Endothelial cell of umbilical vein (primary cell): ENCODE results near the gene FAM221B. TPM values are rescaled to one million over a fixed set of nuclear protein-coding genes. Genes with fewer than 3 reads are reported as not detected.

ENCODE experiments used
- BruUV-seq: library from RNA; stranded (reverse); fragments of 400-500 nt; replicated peaks from 2 replicates; lab custom pipeline; 2021; lab: Mats Ljungman, UMichigan
- CTCF ChIA-PET: fragments of 300-600, 350-600 bp; sonication (Branson Sonifier 250); formaldehyde crosslinking; loops from one replicate; lab custom pipeline; 2021; ENCODE audit warnings: antibody characterized with exemption, inconsistent platforms; lab: Charles Lee
- POLR2A ChIA-PET: fragments of 300-600, 350-600 bp; sonication (Branson Sonifier 250); formaldehyde crosslinking; loops from one replicate; lab custom pipeline; 2021; ENCODE audit warnings: antibody characterized with exemption, inconsistent platforms; lab: Charles Lee
- DNase-seq: peaks from one replicate; pipeline ENCODE4 v3.0.0-alpha.2; 2011; ENCODE audit warnings: low read depth, low spot score
- FAIRE-seq: peaks from 2 replicates; lab custom pipeline; 2011; peaks lifted over from hg19 to GRCh38; lab: Jason Lieb, UNC
- H2AFZ ChIP-seq: 2 replicates; pipeline ENCODE4 v1.6.0; 2012; ENCODE audit warnings: low read depth, low read length, control low read depth, inconsistent platforms
- H3K27ac ChIP-seq: 2 replicates; pipeline ENCODE4 v1.5.1; 2011; ENCODE audit warnings: low read depth, mild to moderate bottlenecking, control low read depth, low read length, moderate library complexity; ENCODE audit not compliant: insufficient read depth
- H3K27me3 ChIP-seq, 2 experiments: 2 replicates each; pipeline versions ENCODE4 v1.6.0 to v1.6.1; 2011; ENCODE audit warnings: low read length in 2 of 2, mixed read lengths in 1 of 2; ENCODE audit not compliant: control insufficient read depth in 2 of 2, insufficient read depth in 2 of 2
- H3K36me3 ChIP-seq, 2 experiments: 2 replicates in 1 of 2; 3 replicates in 1 of 2; pipeline ENCODE4 v1.5.1; 2011; ENCODE audit warnings: low read length in 2 of 2, mild to moderate bottlenecking in 1 of 2, moderate library complexity in 1 of 2; ENCODE audit not compliant: control insufficient read depth in 2 of 2, insufficient read depth in 2 of 2; ENCODE audit errors: extremely low read depth in 1 of 2
- H3K4me1 ChIP-seq: 3 replicates; pipeline ENCODE4 v1.5.1; 2011; ENCODE audit warnings: mild to moderate bottlenecking, low read length; ENCODE audit not compliant: control insufficient read depth, insufficient read depth; ENCODE audit errors: extremely low read depth
- H3K4me2 ChIP-seq: 2 replicates; pipeline ENCODE4 v1.6.1; 2011; ENCODE audit warnings: low read length, control low read depth, mixed read lengths; ENCODE audit not compliant: insufficient read depth
- H3K4me3 ChIP-seq, 3 experiments: fragments of 200-600 bp in 1 of 3; sonication (generic), shearing (Covaris generic) in 1 of 3; replicated peaks in 1 of 3; 2 replicates each; pipeline ENCODE4 v1.5.1; 2011 to 2016; ENCODE audit warnings: control low read depth in 3 of 3, low read length in 3 of 3, mild to moderate bottlenecking in 2 of 3, inconsistent platforms in 1 of 3, low read depth in 1 of 3, moderate library complexity in 1 of 3; ENCODE audit not compliant: insufficient read depth in 1 of 3
- H3K79me2 ChIP-seq: 2 replicates; pipeline ENCODE4 v1.6.0; 2012; ENCODE audit warnings: low read length, inconsistent platforms; ENCODE audit not compliant: control insufficient read depth, insufficient read depth
- H3K9ac ChIP-seq: replicated peaks from 2 replicates; pipeline ENCODE3; 2011; ENCODE audit warnings: low read length, control low read depth; ENCODE audit not compliant: insufficient read depth; ENCODE audit errors: extremely low read depth
- H3K9me1 ChIP-seq: replicated peaks from 3 replicates; pipeline ENCODE4 v1.6.0; 2011; ENCODE audit warnings: mild to moderate bottlenecking, low read length; ENCODE audit not compliant: control insufficient read depth, insufficient read depth; ENCODE audit errors: extremely low read depth
- H3K9me3 ChIP-seq: replicated peaks from 2 replicates; pipeline ENCODE4 v1.5.1; 2012; ENCODE audit warnings: low read length, inconsistent platforms; ENCODE audit not compliant: control insufficient read depth, insufficient read depth
- H4K20me1 ChIP-seq: replicated peaks from 2 replicates; pipeline ENCODE3; 2011; ENCODE audit warnings: mild to moderate bottlenecking, low read length; ENCODE audit not compliant: control insufficient read depth, insufficient read depth; ENCODE audit errors: extremely low read depth
- CTCF ChIP-seq, 2 donors: IDR thresholded peaks; 1 replicate in 1 of 2; 2 replicates in 1 of 2; pipeline ENCODE4 v1.5.1; 2011; ENCODE audit warnings: low read length in 2 of 2, mild to moderate bottlenecking in 2 of 2, moderate library complexity in 2 of 2, control low read depth in 1 of 2, inconsistent platforms in 1 of 2, low read depth in 1 of 2; ENCODE audit not compliant: insufficient read depth in 1 of 2; ENCODE audit errors: extremely low read depth in 1 of 2
- EZH2 ChIP-seq: IDR thresholded peaks from 2 replicates; pipeline ENCODE4 v1.6.1; 2012; ENCODE audit warnings: borderline replicate concordance, low read depth, mild to moderate bottlenecking, moderate library complexity, low read length, inconsistent platforms; ENCODE audit not compliant: severe bottlenecking
- FOS ChIP-seq: IDR thresholded peaks from 2 replicates; pipeline ENCODE4 v1.6.1; 2011; ENCODE audit warnings: mild to moderate bottlenecking, low read length, moderate library complexity, borderline replicate concordance; ENCODE audit not compliant: insufficient read depth
- GATA2 ChIP-seq: IDR thresholded peaks from 2 replicates; pipeline ENCODE4 v1.7.0; 2011; ENCODE audit warnings: low read depth, mild to moderate bottlenecking, moderate library complexity, mixed read lengths, low read length; ENCODE audit not compliant: insufficient read length, insufficient read depth
- JUN ChIP-seq: IDR thresholded peaks from 2 replicates; pipeline ENCODE4 v1.6.1; 2011; ENCODE audit warnings: borderline replicate concordance, low read depth; ENCODE audit not compliant: insufficient read length, insufficient read depth
- MAX ChIP-seq: IDR thresholded peaks from 2 replicates; pipeline ENCODE4 v1.6.1; 2011; ENCODE audit not compliant: insufficient read depth, insufficient read length
- MYC ChIP-seq: IDR thresholded peaks from one replicate; pipeline ENCODE4 v1.6.1; 2011; ENCODE audit warnings: mild to moderate bottlenecking, low read depth, low read length
- POLR2A ChIP-seq: IDR thresholded peaks from 2 replicates; pipeline ENCODE4 v1.6.1; 2012; ENCODE audit warnings: low read depth, mild to moderate bottlenecking, control low read depth, low read length
- POLR2AphosphoS5 ChIP-seq: IDR thresholded peaks from 2 replicates; pipeline ENCODE4 v1.6.1; 2012; ENCODE audit warnings: low read depth, mild to moderate bottlenecking, control low read depth, low read length, moderate library complexity; ENCODE audit not compliant: insufficient read depth
- dilution Hi-C: fragments of 300-500 bp; cut with MboI; formaldehyde crosslinking; loops from one replicate; pipeline ENCODE4 v1.15.0; 2019; ENCODE audit warnings: low sequenced_read_pairs; ENCODE audit not compliant: extremely low pct_ligation_motif_present
- intact Hi-C: fragments of 100-400 bp; cut with micrococcal nuclease; formaldehyde crosslinking; loops from one replicate; pipeline ENCODE4 v1.10.0; 2022
- polyA plus RNA-seq, 4 experiments: library from polyadenylated mRNA; depleted of rRNA in 3 of 4; stranded (reverse) in 3 of 4; unstranded in 1 of 4; fragments of >200 nt; gene quantifications; 2 replicates each; pipeline versions ENCODE4 v1.2.1 to v1.2.3, GENCODE V29; 2011 to 2012; ENCODE audit warnings: missing spikeins in 1 of 4
- total RNA-seq: library from RNA; stranded (reverse); gene quantifications from 2 replicates; pipeline ENCODE4 v1.2.3, GENCODE V29; 2021

The FAM221B gene
- total and polyA plus RNA-seq, 2 donors (not counting 3 experiments of a cell fraction or from before 2014, with no cell fraction given) = not detected

DNA sequence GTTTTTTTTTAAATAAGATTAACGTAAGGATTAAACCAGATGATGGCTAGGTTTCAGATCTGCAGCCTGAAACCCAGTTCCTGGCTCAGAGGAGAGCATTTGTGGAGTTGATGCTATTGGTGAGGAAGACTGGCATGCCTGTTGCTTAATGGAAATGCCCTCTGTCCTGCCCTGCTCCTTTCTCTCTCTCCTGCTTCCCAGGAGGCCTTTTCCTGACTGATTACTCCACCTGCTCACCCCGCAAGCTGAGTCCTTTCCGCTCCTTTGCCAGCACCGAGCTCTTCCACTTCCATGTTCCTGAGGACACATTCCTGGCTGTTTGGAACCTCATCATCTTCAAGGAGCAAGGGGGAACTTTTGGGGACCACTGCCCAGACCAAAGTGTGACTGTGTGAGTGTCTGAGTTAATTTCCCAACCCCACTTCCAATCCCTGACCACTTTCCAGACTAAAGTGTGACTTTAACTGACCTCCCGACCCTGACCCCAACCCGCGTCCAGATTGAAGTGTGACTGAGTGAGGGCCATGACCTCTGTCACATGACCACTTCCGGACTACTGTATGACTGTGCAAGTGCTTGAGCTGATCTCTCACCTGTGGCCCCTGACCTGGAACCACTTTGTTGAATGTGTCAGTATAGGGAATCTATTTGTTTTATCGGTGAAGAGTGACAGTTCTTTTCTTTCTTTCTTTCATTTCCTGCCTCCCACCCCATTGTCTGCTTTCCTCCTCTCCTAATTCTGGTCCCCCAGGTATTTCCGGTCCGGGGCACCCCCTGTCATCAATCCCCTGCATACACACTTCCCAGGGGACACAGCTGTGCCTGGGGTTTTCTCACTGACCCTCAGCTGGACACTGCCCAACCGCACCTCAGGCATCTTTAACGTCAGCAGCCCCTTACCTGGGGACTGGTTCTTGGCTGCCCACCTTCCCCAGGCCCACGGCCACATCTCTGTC lies 6.0 kb upstream of the FAM221B start:
- no peak for FAIRE-seq
- Histone ChIP-seq H3K36me3 (no peaks in the 10 kb centered on the region), H4K20me1 (no peaks in the 10 kb centered on the region), H3K4me3 (no peak overlapping the region), H3K4me1 (peaks cover 3% of the 10 kb centered on the region), H3K79me2 (no peaks in the 10 kb centered on the region), H3K4me2 (no peak overlapping the region), H3K9ac (no peak overlapping the region), H2AFZ (no peak overlapping the region), H3K27ac (no peak overlapping the region), H3K9me3 (no peaks in the 10 kb centered on the region), H3K27me3 (peaks cover 0 to 7% of the 10 kb centered on the region in 2 experiments), H3K9me1 (no peaks in the 10 kb centered on the region)
- dilution Hi-C loops = no loop called here
- no peak for TF ChIP-seq FOS
- TF ChIP-seq MAX = no peak
- no peak for TF ChIP-seq JUN
- intact Hi-C loops = no loop called here
- POLR2A ChIA-PET = no interaction called here
- CTCF ChIA-PET = interaction anchor here (0.9 to 3.2 kb wide), 16 partner anchors 8 to 177 kb away, joined by 3 to 27 read pairs (median 6); partner anchors contain the start of genes CCDC107, HINT2 and RMRP
- DNase-seq = no peak
- BruUV-seq = no TSS peak

- Histone ChIP-seq H2AFZ (no peak overlapping the region), H3K79me2 (no peaks in the 10 kb centered on the region), H3K9me3 (no peaks in the 10 kb centered on the region), H3K27me3 (no peaks in the 10 kb centered on the region), H3K4me1 (peaks cover 9% of the 10 kb centered on the region), H3K9me1 (no peaks in the 10 kb centered on the region), H3K36me3 (no peaks in the 10 kb centered on the region), H4K20me1 (no peaks in the 10 kb centered on the region), H3K27ac (no peak overlapping the region), H3K9ac (no peak overlapping the region), H3K4me3 (no peak overlapping the region), H3K4me2 (no peak overlapping the region)
- no peak for FAIRE-seq
- no peak for DNase-seq
- ChIA-PET CTCF (interaction anchor here (2.5 kb wide), 1 partner anchor 49 kb away, joined by 13 read pairs; no protein-coding TSS in a partner anchor), POLR2A (no interaction called here)
- dilution Hi-C loops (no loop called here), intact Hi-C loops (no loop called here)
- no TSS peak for BruUV-seq
- TF ChIP-seq POLR2AphosphoS5 (no peak), EZH2 (no peak), GATA2 (no peak), CTCF (IDR thresholded peaks at IDR 0.05; ENCODE audit: extremely low read depth in 1 of 2, insufficient read depth in 1 of 2, low read depth in 1 of 2, low read length in 2 of 2) (no peak), FOS (no peak), MAX (no peak), POLR2A (no peak), JUN (no peak), MYC (no peak)
Measured at GRCh38 chr9:35832814-35833213, 4.3 kb upstream of the FAM221B start.
